Measurements from ENCODE around the gene STAT5A. TPM values are rescaled to one million over a fixed set of nuclear protein-coding genes. Genes with fewer than 3 reads are reported as not detected.

The STAT5A gene
- total RNA-seq, 1 experiment from 2014 or later: 0.19 TPM

DNA sequence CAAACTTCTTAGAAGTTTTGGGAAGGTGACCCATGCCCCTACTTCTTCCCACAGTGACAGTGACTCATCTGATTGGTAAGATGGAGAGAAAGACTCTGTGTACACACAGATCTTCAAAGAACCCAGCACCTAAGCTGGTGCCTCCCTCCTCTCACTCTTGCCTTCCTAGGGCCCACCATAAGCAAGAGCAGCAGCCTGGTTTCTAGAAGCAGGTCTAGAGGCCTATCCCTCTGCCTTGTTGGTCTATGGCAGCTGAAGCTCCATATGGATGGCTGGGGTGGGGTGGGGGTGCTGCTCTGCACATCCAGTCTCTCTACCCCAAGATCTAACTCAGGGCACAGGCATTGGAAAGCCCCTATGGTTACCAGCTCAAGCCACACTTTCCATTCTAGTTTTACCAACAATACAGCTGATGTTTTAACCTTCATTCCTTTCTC lies 52.4 kb downstream of the STAT5A start:
- ChIA-PET CTCF (no interaction called here), POLR2A (ENCODE audit: low non-redundant PET) (no interaction called here)
- intact Hi-C loops (cut with micrococcal nuclease; ENCODE audit: unreplicated experiment): no loop called here
- Histone ChIP-seq H3K36me3 (ENCODE audit: insufficient read depth, low read length, poor library complexity, severe bottlenecking) (peaks cover 13% of the 10 kb centered on the region), H3K4me3 (ENCODE audit: low read depth, low read length, poor library complexity, severe bottlenecking) (no peak overlapping the region), H3K4me1 (ENCODE audit: insufficient read depth, low read length, poor library complexity, severe bottlenecking) (no peaks in the 10 kb centered on the region), H3K27ac (ENCODE audit: low read depth, low read length, poor library complexity, severe bottlenecking) (no peak overlapping the region), H3K27me3 (replicated peaks; ENCODE audit: insufficient read depth, low read depth, low read length, poor library complexity) (no peaks in the 10 kb centered on the region), H3K9me3 (ENCODE audit: low read depth, low read length, poor library complexity, severe bottlenecking) (no peaks in the 10 kb centered on the region)
- TF ChIP-seq, protein P1, sequence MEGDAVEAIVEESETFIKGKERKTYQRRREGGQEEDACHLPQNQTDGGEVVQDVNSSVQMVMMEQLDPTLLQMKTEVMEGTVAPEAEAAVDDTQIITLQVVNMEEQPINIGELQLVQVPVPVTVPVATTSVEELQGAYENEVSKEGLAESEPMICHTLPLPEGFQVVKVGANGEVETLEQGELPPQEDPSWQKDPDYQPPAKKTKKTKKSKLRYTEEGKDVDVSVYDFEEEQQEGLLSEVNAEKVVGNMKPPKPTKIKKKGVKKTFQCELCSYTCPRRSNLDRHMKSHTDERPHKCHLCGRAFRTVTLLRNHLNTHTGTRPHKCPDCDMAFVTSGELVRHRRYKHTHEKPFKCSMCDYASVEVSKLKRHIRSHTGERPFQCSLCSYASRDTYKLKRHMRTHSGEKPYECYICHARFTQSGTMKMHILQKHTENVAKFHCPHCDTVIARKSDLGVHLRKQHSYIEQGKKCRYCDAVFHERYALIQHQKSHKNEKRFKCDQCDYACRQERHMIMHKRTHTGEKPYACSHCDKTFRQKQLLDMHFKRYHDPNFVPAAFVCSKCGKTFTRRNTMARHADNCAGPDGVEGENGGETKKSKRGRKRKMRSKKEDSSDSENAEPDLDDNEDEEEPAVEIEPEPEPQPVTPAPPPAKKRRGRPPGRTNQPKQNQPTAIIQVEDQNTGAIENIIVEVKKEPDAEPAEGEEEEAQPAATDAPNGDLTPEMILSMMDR (conservative IDR thresholded peaks at IDR 0.05; ENCODE audit: low read depth, low read length): no peak
- no peak for TF ChIP-seq EZH2 (IDR thresholded peaks at IDR 0.05; ENCODE audit: borderline replicate concordance, low read depth, low read length, poor library complexity, severe bottlenecking)
- DNase-seq (ENCODE audit: low spot score): no peak
- no TSS peak for BruUV-seq (replicated peaks)

DNA sequence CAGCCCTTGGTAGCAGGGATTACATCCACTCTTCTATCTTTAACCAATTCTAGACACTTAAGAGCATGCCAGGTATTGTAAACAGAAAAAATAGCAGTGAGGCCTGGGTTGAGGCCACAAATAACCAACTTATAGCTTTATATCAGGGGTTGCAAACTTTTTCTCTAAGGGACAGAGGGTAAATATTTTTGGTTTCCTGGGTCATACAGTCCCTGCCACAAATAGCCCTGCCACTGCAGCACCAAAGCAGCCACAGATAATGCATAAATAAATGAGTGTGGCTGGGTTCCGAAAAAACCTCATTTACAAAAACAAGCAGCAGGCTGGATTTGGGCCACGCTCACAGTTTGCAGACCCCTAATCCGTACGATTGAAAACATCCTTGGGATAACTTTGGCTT lies 53.3 kb downstream of the STAT5A start:
- no TSS peak for BruUV-seq (replicated peaks)
- CTCF ChIA-PET: interaction anchor here (0.7 kb wide), 1 partner anchor 316 kb away, joined by 3 read pairs; no protein-coding TSS in a partner anchor
- Histone ChIP-seq H3K9me3 (ENCODE audit: low read depth, low read length, poor library complexity, severe bottlenecking) (no peaks in the 10 kb centered on the region), H3K4me3 (ENCODE audit: low read depth, low read length, poor library complexity, severe bottlenecking) (no peak overlapping the region), H3K36me3 (ENCODE audit: insufficient read depth, low read length, poor library complexity, severe bottlenecking) (peaks cover 9% of the 10 kb centered on the region), H3K27ac (ENCODE audit: low read depth, low read length, poor library complexity, severe bottlenecking) (no peak overlapping the region), H3K4me1 (ENCODE audit: insufficient read depth, low read length, poor library complexity, severe bottlenecking) (no peaks in the 10 kb centered on the region), H3K27me3 (replicated peaks; ENCODE audit: insufficient read depth, low read depth, low read length, poor library complexity) (no peaks in the 10 kb centered on the region)
- DNase-seq (ENCODE audit: low spot score): no peak
- POLR2A ChIA-PET (ENCODE audit: low non-redundant PET): no interaction called here
- TF ChIP-seq EZH2 (IDR thresholded peaks at IDR 0.05; ENCODE audit: borderline replicate concordance, low read depth, low read length, poor library complexity, severe bottlenecking): no peak
- TF ChIP-seq, protein P1 (conservative IDR thresholded peaks at IDR 0.05; ENCODE audit: low read depth, low read length): no peak
- intact Hi-C loops (cut with micrococcal nuclease; ENCODE audit: unreplicated experiment): no loop called here

- peaks cover 5% of the 10 kb centered on the region for H3K36me3 ChIP-seq (ENCODE audit: insufficient read depth, low read length, poor library complexity, severe bottlenecking)
- H3K27me3 ChIP-seq (replicated peaks; ENCODE audit: insufficient read depth, low read depth, low read length, poor library complexity): no peaks in the 10 kb centered on the region
- intact Hi-C loops (cut with micrococcal nuclease; ENCODE audit: unreplicated experiment): no loop called here
- DNase-seq (ENCODE audit: low spot score): no peak
- no peaks in the 10 kb centered on the region for H3K4me1 ChIP-seq (ENCODE audit: insufficient read depth, low read length, poor library complexity, severe bottlenecking)
- H3K4me3 ChIP-seq (ENCODE audit: low read depth, low read length, poor library complexity, severe bottlenecking): no peak overlapping the region
- no TSS peak for BruUV-seq (replicated peaks)
- H3K9me3 ChIP-seq (ENCODE audit: low read depth, low read length, poor library complexity, severe bottlenecking): no peaks in the 10 kb centered on the region
- no peak overlapping the region for H3K27ac ChIP-seq (ENCODE audit: low read depth, low read length, poor library complexity, severe bottlenecking)
- TF ChIP-seq, protein P1 (conservative IDR thresholded peaks at IDR 0.05; ENCODE audit: low read depth, low read length): no peak
- TF ChIP-seq EZH2 (IDR thresholded peaks at IDR 0.05; ENCODE audit: borderline replicate concordance, low read depth, low read length, poor library complexity, severe bottlenecking): no peak
- ChIA-PET POLR2A (ENCODE audit: low non-redundant PET) (no interaction called here), CTCF (interaction anchor here (0.7 kb wide), 1 partner anchor 317 kb away, joined by 3 read pairs; no protein-coding TSS in a partner anchor)
These were observed 54.1 kb downstream of the STAT5A start for GRCh38 chr17:42342242-42343008.

Data from A673 (cell line).